HG03378 (cell line): ENCODE results near the gene RPL41.

Experiments
- ATAC-seq: cut with Tn5 transposase; IDR thresholded peaks from one replicate; pipeline ENCODE4 v1.9.1; 2021; ENCODE audit warnings: mild to moderate bottlenecking, moderate library complexity; ENCODE audit not compliant: unreplicated experiment

The RPL41 gene

GRCh38 chr12:56127485-56127887 lies 11.1 kb downstream of the RPL41 start:
- no peak for ATAC-seq

DNA sequence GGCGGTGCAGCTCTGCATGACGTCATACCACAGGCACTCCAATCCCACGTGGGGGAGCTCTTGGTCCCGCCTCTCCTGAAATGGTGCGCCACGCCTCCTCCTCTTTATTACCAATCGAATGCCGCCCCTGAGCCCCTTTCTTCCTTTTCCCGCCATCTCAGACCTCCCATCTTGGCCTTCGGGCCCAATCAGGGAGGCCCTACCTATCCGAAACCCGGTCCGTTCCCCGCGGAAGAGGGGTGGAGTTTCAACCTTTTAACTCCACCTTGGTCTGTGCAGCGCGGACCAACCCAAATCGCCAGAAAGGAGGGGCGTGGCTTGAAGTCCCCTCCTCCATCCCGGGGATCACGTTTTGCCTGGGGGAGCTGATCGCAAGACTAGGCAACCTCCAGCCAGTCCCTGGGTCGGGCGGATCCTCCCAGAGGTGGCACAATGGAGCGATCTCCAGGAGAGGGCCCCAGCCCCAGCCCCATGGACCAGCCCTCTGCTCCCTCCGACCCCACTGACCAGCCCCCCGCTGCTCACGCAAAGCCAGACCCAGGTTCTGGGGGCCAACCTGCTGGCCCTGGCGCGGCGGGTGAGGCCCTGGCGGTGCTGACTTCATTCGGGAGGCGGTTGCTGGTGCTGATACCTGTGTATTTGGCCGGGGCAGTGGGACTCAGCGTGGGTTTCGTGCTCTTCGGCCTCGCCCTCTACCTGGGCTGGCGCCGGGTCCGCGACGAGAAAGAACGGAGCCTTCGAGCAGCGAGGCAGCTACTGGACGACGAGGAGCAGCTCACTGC lies 11.6 kb downstream of the RPL41 start, which contains the start of gene ESYT1:
Gene ESYT1 (plus strand): TSS at position 380 of the 782 bp plus-strand sequence. CDS start 53 bp downstream, at position 433.
- peak; percentile 83 for ATAC-seq

- no peak for ATAC-seq
These were observed 12.3 kb downstream of the RPL41 start for GRCh38 chr12:56128670-56129205.

GRCh38 chr12:56129206-56129941 lies 12.9 kb downstream of the RPL41 start:
- no peak for ATAC-seq

DNA sequence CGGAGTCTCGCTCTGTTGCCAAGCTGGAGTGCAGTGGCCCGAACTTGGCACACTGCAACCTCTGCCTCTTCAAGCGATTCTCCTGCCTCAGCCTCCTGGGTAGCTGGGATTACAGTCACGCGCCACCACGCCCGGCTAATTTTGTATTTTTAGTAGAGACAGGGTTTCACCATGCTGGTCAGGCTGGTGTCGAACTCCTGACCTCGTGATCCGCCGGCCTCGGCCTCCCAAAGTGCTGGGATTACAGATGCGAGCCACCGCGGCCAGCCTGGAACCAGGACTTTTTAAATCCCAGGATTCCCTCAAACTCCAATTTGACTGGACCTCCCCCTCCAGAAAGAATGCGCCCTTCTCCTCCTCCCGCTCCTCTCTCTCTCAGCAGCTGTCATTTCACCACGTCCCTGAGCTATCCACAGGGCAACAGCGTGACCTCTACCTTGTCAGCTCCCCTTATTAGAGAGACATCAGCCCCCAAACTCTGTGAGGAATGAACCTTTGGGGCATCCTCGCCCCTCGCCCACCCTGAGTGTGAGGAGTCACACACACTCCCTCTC lies 13.6 kb downstream of the RPL41 start:
- ATAC-seq, result no peak

- no peak for ATAC-seq
These were observed 14.4 kb downstream of the RPL41 start for GRCh38 chr12:56130876-56131275.

GRCh38 chr12:56134897-56135296 lies 18.5 kb downstream of the RPL41 start:
- no peak for ATAC-seq

DNA sequence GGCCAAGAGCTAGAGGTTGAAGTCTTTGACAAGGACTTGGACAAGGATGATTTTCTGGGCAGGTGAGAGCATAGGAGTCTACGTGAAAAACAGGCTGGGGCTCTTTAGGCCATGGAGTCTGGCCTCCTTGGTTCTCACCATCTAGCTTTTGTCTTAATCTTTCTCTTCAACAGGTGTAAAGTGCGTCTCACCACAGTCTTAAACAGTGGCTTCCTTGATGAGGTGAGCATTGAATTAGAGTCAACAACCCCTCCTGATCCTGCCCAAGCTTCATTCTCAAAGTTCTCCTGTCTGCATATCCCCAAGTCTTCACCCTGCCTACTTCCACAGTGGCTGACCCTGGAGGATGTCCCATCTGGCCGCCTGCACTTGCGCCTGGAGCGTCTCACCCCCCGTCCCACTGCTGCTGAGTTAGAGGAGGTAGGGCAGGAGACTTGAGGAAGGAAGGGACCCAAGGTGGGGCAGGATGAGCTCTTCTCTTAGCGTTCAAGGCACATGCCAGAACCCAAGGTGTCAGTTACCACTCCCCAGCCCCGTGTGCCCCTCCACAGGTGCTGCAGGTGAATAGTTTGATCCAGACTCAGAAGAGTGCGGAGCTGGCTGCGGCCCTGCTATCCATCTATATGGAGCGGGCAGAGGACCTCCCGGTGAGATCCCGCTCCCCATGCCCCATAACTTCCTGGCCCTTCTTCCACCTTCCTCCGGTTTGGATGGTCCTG lies 21.6 kb downstream of the RPL41 start:
- ATAC-seq, result no peak

DNA sequence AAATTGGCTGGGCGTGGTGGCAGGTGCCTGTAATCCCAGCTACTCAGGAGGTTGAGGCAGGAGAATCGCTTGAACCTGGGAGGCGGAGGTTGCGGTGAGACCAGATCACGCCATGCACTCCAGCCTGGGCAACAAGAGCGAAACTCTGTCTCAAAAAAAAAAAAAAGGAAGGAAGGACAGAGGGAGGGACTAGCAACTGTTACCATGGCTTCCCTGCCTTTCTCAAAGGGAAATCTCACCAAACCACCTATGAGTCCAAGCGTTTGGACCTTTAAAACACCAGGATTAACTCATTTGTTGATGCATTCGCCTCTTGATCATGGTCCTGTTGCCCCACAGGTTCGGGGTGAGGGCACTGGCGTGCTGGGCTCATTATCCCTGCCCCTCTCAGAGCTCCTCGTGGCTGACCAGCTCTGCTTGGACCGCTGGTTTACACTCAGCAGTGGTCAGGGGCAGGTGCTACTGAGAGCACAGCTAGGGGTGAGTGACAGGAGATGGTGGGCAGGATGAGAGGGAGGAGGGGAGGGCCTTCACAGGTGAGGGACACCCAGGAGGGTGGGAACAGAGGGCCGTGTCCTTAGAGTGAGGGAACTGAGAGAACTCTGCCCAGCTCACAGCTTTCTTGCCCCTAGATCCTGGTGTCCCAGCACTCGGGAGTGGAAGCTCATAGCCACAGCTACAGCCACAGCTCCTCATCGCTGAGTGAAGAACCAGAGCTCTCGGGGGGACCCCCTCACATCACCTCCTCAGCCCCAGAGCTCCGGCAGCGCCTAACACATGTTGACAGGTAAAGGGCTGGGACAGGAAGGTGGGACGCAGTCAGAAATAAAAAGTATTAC lies 25.7 kb downstream of the RPL41 start:
- no peak for ATAC-seq

- no peak for ATAC-seq
These were observed 26.8 kb downstream of the RPL41 start for GRCh38 chr12:56143217-56143616.

- ATAC-seq, result no peak
These were observed 27.4 kb downstream of the RPL41 start for GRCh38 chr12:56143870-56144269.

DNA sequence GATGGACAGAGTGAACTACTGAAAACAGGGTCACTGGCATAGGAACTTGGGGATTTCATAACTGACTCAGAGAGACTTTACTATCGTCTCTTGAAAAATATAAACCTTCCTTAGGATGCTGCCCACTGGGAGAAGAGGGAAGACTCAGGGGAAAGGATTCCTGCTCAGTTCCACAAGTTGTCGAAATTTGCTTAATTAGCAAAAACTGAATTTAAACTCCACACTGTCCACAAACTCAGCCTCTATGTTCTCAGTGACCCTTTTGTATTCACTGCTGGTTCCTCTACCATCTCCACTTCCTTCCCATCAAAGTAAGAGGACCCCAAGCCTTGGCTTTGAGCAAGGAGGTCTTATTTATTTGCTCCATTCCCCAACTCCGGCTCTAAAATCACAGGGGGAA lies 28.8 kb downstream of the RPL41 start:
- no peak for ATAC-seq

- ATAC-seq, result no peak
These were observed 30.3 kb downstream of the RPL41 start for GRCh38 chr12:56146492-56147460.

- no peak for ATAC-seq
These were observed 34.1 kb downstream of the RPL41 start for GRCh38 chr12:56150563-56150962.

GRCh38 chr12:56151672-56152131 lies 35.3 kb downstream of the RPL41 start:
- no peak for ATAC-seq

GRCh38 chr12:56152132-56152755 lies 35.8 kb downstream of the RPL41 start, which contains the start of gene MYL6B:
MYL6B (plus strand) TSS chr12:56152587; CDS start chr12:56153919, 1,332 bp downstream.
- peak; percentile 73 for ATAC-seq

DNA sequence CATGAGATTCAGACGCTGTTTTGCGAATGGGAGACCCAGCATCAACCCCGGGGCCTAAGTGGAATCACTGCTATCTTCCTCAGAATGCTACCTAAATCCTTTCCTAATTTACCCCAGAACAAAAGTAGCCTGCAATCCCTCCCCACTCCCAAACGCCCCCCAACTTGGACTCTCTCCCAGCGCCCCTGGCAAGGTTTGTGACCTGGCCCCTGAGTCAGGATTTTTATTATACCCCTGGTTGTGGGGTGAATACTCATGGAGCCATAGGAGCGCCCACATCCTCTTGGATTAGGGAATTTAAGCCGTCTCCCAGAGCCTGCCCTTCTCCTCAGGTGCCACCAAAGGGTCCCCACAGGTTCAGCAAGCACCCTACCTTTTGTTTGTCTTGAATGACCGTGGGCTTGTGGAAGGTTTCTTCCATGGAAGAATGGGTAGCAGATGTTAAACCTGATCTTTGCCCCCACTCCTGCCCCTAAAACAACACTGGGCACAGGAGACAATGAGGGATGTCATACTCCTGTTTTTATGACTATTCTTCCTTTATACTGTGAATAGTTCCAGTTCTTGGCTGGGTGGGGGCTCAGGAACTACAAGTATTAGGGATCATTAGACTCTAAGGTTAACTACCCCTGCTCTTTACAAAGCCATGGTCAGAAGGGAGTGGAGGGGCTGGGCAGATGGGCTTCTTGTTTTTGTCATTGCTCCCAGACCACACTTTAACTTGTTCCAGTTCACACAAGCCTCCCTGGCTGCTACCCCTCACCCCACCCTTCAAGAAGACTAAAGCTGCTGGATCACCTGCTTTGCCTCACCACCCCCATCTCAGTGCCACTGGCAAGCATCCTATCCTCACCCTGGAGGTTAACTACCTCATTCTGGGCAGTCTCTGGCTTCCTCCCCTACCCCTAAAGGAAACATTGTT lies 36.6 kb downstream of the RPL41 start:
- no peak for ATAC-seq
